Measurements from ENCODE around the gene EIF2S1. TPM values are rescaled to one million over a fixed set of nuclear protein-coding genes. Genes with fewer than 3 reads are reported as not detected.
"Not testable (repeated sequence)": the region's sequence is repeated elsewhere in the genome, so short reads cannot be mapped to it uniquely, and the experiment has no call there.

The EIF2S1 gene
- total RNA-seq, 4 donors from 2014 or later: 102 to 180 (median 150) TPM

DNA sequence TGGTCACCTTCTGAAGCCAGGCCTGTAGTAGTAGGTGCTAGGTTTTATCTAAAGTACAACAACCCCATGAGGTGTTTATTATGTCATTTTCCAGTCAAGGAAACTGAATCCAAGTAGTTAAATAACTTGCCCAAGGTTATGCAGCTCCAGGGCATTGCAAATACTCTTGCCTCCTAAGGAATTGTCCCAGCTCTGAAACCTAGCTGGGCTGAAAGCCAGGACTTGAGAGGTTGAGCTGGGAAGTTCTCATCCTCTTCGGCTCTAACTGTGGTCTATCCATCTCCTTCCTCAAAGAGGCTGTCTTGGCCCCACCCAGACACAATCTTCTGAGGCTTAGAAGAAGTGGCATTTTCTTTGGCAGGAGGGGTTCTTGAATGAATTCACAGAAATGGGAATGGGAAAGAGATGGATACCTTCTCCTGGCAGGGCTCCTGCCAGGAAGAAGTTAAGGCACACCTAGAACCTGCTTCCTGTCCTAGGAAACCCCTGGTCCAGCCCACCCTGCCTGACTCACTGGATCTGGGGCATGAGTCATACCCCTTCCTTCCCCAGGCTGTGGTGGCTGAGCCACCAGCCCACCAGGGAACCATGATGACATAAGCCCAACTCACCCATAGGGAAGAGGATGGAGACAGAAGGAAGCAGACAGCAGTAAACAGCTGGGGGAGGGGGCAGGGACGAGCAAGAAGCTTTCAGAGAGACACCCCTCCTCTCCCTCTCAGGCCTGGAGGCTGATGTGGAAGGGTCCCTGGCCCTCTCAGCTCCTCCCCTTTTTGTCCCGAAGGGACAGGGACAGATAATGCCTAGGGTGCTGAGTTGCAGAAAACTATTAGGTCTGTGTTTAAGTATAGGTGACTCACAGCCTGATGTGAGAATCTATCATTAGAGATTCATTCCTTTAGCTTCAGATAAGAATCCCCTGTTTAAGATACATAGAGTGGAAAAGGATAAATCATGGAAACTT lies 54.0 kb downstream of the EIF2S1 start:
- Histone ChIP-seq H3K27me3 (peaks cover 35% of the 10 kb centered on the region), H3K27ac (no peak overlapping the region), H3K4me1 (peaks cover 0 to 11% (median 6%) of the 10 kb centered on the region in 3 donors), H3K4me3 (no peak overlapping the region), H3K9me3 (no peaks in the 10 kb centered on the region), H3K36me3 (no peaks in the 10 kb centered on the region)
- no peak for ATAC-seq
- WGBS, 2 donors (ENCODE audit: low coverage in 1 of 2): 17 to 50% methylated on average over 1 of the region's 3 CpGs
- TF ChIP-seq EP300 (IDR thresholded peaks at IDR 0.05) (no peak), POLR2AphosphoS5 (IDR thresholded peaks at IDR 0.05) (no peak), POLR2A (IDR thresholded peaks at IDR 0.05) (no peak)
- TF ChIP-seq, protein P1, sequence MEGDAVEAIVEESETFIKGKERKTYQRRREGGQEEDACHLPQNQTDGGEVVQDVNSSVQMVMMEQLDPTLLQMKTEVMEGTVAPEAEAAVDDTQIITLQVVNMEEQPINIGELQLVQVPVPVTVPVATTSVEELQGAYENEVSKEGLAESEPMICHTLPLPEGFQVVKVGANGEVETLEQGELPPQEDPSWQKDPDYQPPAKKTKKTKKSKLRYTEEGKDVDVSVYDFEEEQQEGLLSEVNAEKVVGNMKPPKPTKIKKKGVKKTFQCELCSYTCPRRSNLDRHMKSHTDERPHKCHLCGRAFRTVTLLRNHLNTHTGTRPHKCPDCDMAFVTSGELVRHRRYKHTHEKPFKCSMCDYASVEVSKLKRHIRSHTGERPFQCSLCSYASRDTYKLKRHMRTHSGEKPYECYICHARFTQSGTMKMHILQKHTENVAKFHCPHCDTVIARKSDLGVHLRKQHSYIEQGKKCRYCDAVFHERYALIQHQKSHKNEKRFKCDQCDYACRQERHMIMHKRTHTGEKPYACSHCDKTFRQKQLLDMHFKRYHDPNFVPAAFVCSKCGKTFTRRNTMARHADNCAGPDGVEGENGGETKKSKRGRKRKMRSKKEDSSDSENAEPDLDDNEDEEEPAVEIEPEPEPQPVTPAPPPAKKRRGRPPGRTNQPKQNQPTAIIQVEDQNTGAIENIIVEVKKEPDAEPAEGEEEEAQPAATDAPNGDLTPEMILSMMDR (IDR thresholded peaks at IDR 0.05): no peak

DNA sequence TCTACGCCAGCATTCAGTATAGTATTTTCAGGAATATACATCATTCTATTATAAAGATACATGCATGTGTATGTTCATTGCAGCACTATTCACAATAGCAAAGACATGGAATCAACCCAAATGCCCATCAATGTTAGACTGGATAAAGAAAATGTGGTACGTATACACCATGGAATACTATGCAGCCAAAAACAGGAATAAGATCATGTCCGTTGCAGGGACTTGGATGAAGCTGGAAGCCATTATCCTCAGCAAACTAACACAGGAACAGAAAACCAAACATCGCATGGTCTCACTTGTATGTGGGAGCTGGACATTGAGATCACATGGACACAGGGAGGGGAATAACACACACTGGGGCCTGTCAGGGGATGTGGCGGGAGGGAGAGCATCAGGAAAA lies 55.5 kb downstream of the EIF2S1 start:
- not testable (repeated sequence) for ATAC-seq, H3K36me3 ChIP-seq, H3K4me3 ChIP-seq, H3K9me3 ChIP-seq, H3K27ac ChIP-seq
- Histone ChIP-seq H3K27me3 (peaks cover 39% of the 10 kb centered on the region), H3K4me1 (peaks cover 0 to 11% (median 6%) of the 10 kb centered on the region in 3 donors)
- 89 to 91% methylated on average over 5 of the region's 5 CpGs for WGBS, 2 donors (ENCODE audit: low coverage in 1 of 2)

GRCh38 chr14:67416085-67416484 lies 56.0 kb downstream of the EIF2S1 start:
- Histone ChIP-seq H3K4me1 (peaks cover 0 to 11% (median 6%) of the 10 kb centered on the region in 3 donors), H3K36me3 (no peaks in the 10 kb centered on the region), H3K9me3 (no peaks in the 10 kb centered on the region), H3K27me3 (peaks cover 36% of the 10 kb centered on the region), H3K27ac (no peak overlapping the region), H3K4me3 (no peak overlapping the region)
- TF ChIP-seq EP300 (IDR thresholded peaks at IDR 0.05): no peak
- no peak for TF ChIP-seq POLR2A (IDR thresholded peaks at IDR 0.05)
- TF ChIP-seq, protein P1 (IDR thresholded peaks at IDR 0.05): no peak
- no peak for TF ChIP-seq POLR2AphosphoS5 (IDR thresholded peaks at IDR 0.05)
- WGBS, 2 donors (ENCODE audit: low coverage in 1 of 2): 70 to 78% methylated on average over 6 to 8 of the region's 8 CpGs
- ATAC-seq: no peak

GRCh38 chr14:67416810-67417209 lies 56.7 kb downstream of the EIF2S1 start:
- H3K27ac ChIP-seq: no peak overlapping the region
- no peaks in the 10 kb centered on the region for H3K36me3 ChIP-seq
- H3K4me1 ChIP-seq: peaks cover 0 to 5% (median 4%) of the 10 kb centered on the region in 3 donors
- no peak overlapping the region for H3K4me3 ChIP-seq
- no peaks in the 10 kb centered on the region for H3K9me3 ChIP-seq
- no CpG with 5 or more reads among the region's 2 CpGs for WGBS, 2 donors (ENCODE audit: low coverage in 1 of 2)
- TF ChIP-seq POLR2AphosphoS5 (IDR thresholded peaks at IDR 0.05) (no peak), POLR2A (IDR thresholded peaks at IDR 0.05) (no peak), EP300 (IDR thresholded peaks at IDR 0.05) (no peak)
- TF ChIP-seq, protein P1 (IDR thresholded peaks at IDR 0.05): no peak
- H3K27me3 ChIP-seq: peaks cover 29% of the 10 kb centered on the region
- ATAC-seq: no peak

DNA sequence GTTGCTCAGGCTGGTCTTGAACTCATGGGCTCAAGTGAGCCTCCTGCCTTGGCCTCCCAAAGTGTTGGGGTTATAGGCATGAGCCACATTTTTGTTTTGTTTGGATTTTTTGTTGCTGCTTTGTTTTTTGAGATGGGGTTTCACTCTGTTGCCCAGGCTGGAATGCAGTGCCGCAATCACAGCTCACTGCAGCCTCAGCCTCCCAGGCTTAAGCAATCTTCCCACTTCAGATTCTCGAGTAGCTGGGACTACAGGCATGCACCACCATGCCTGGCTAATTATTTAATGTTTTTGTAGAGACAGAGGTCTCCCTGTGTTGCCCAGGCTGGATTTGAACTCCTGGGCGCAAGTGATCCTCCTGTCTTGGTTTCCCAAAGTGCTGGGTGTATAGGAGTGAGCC lies 57.5 kb downstream of the EIF2S1 start:
- no peak for TF ChIP-seq POLR2A (IDR thresholded peaks at IDR 0.05)
- TF ChIP-seq POLR2AphosphoS5 (IDR thresholded peaks at IDR 0.05): no peak
- TF ChIP-seq, protein P1 (IDR thresholded peaks at IDR 0.05): no peak
- TF ChIP-seq EP300 (IDR thresholded peaks at IDR 0.05): no peak
- H3K27ac ChIP-seq: no peak overlapping the region
- WGBS, 2 donors (ENCODE audit: low coverage in 1 of 2): 72 to 100% methylated on average over 1 to 3 of the region's 3 CpGs

More for the DNA sequence above, 57.5 kb downstream of the EIF2S1 start:
- no peaks in the 10 kb centered on the region for H3K36me3 ChIP-seq
- H3K9me3 ChIP-seq: no peaks in the 10 kb centered on the region
- H3K4me3 ChIP-seq: no peak overlapping the region
- H3K27me3 ChIP-seq: peaks cover 21% of the 10 kb centered on the region
- no peaks in the 10 kb centered on the region for H3K4me1 ChIP-seq
- no peak for ATAC-seq
